Keratinocyte (primary cell): ENCODE measurements around the gene SYNM. TPM values are rescaled to one million over a fixed set of nuclear protein-coding genes. Genes with fewer than 3 reads are reported as not detected.

ENCODE experiments used
- DNase-seq: peaks from one replicate; pipeline ENCODE4 v3.0.0-alpha.2; 2011; ENCODE audit warnings: low read depth, missing footprints, low spot score
- FAIRE-seq: peaks from 2 replicates; lab custom pipeline; 2011; peaks lifted over from hg19 to GRCh38; lab: Jason Lieb, UNC
- H2AFZ ChIP-seq: 2 replicates; pipeline ENCODE4 v1.6.0; 2012; ENCODE audit warnings: low read length, control low read depth, inconsistent platforms; ENCODE audit not compliant: control insufficient read depth
- H3K27ac ChIP-seq: 2 replicates; pipeline ENCODE4 v1.5.1; 2011; ENCODE audit warnings: low read length; ENCODE audit not compliant: control insufficient read depth, insufficient read depth
- H3K27me3 ChIP-seq: 3 replicates; pipeline ENCODE4 v1.6.0; 2011; ENCODE audit warnings: low read length; ENCODE audit not compliant: control insufficient read depth, insufficient read depth; ENCODE audit errors: extremely low read depth
- H3K36me3 ChIP-seq, 2 experiments: 2 replicates in 1 of 2; 3 replicates in 1 of 2; pipeline ENCODE4 v1.5.1; 2011; ENCODE audit warnings: low read length in 2 of 2, mild to moderate bottlenecking in 1 of 2; ENCODE audit not compliant: control insufficient read depth in 2 of 2, insufficient read depth in 2 of 2; ENCODE audit errors: extremely low read depth in 1 of 2
- H3K4me1 ChIP-seq: 3 replicates; pipeline ENCODE4 v1.5.1; 2011; ENCODE audit warnings: low read length; ENCODE audit not compliant: control insufficient read depth, insufficient read depth; ENCODE audit errors: extremely low read depth
- H3K4me2 ChIP-seq: 3 replicates; pipeline ENCODE4 v1.6.0; 2011; ENCODE audit warnings: low read depth, low read length; ENCODE audit not compliant: control insufficient read depth, insufficient read depth; ENCODE audit errors: extremely low read depth
- H3K4me3 ChIP-seq, 3 experiments: fragments of 200-600 bp in 1 of 3; sonication (generic) in 1 of 3; 2 replicates in 2 of 3; 3 replicates in 1 of 3; pipeline ENCODE4 v1.5.1; 2011 to 2016; ENCODE audit warnings: low read length in 3 of 3, mild to moderate bottlenecking in 3 of 3, control low read depth in 2 of 3, inconsistent platforms in 1 of 3, low read depth in 1 of 3, mixed read lengths in 1 of 3, mixed run types in 1 of 3, moderate library complexity in 1 of 3; ENCODE audit not compliant: control insufficient read depth in 2 of 3, insufficient read depth in 2 of 3; ENCODE audit errors: extremely low read depth in 1 of 3
- H3K79me2 ChIP-seq: 2 replicates; pipeline ENCODE4 v1.6.0; 2012; ENCODE audit warnings: low read length; ENCODE audit not compliant: control insufficient read depth, insufficient read depth
- H3K9ac ChIP-seq: 3 replicates; pipeline ENCODE4 v1.6.0; 2011; ENCODE audit warnings: low read length; ENCODE audit not compliant: control insufficient read depth, insufficient read depth; ENCODE audit errors: extremely low read depth
- H3K9me1 ChIP-seq: 3 replicates; pipeline ENCODE4 v1.6.0; 2011; ENCODE audit warnings: low read length; ENCODE audit not compliant: control insufficient read depth, insufficient read depth; ENCODE audit errors: extremely low read depth
- H3K9me3 ChIP-seq: 2 replicates; pipeline ENCODE4 v1.5.1; 2012; ENCODE audit warnings: low read depth, low read length; ENCODE audit not compliant: control insufficient read depth
- H4K20me1 ChIP-seq: 3 replicates; pipeline ENCODE4 v1.6.0; 2011; ENCODE audit warnings: low read length; ENCODE audit not compliant: control insufficient read depth, insufficient read depth; ENCODE audit errors: extremely low read depth
- EZH2 ChIP-seq: IDR thresholded peaks from one replicate; pipeline ENCODE4 v1.6.1; 2012; ENCODE audit warnings: inconsistent platforms, mild to moderate bottlenecking, low read length, moderate library complexity
- dilution Hi-C: fragments of 300-500 bp; cut with MboI; formaldehyde crosslinking; loops from one replicate; pipeline ENCODE4 v1.7.0; 2020; ENCODE audit warnings: low sequenced_read_pairs; ENCODE audit not compliant: extremely low pct_ligation_motif_present
- polyA plus RNA-seq, 5 experiments: library from polyadenylated mRNA; depleted of rRNA in 3 of 5; stranded (reverse) in 3 of 5; stranded (forward) in 1 of 5; unstranded in 1 of 5; fragments of >200 nt; gene quantifications; 1 replicate in 1 of 5; 2 replicates in 3 of 5; 3 replicates in 1 of 5; pipeline versions ENCODE4 v1.2.1 to v1.2.3, GENCODE V29; 2011 to 2012; ENCODE audit warnings: missing spikeins in 2 of 5, low read depth in 1 of 5, low replicate concordance in 1 of 5
- TF ChIP-seq, protein P1 (sequence below), 3 experiments: IDR thresholded peaks in 1 of 3; conservative IDR thresholded peaks in 1 of 3; optimal IDR thresholded peaks in 1 of 3; 2 replicates in 2 of 3; 3 replicates in 1 of 3; pipeline versions ENCODE3 to v1.5.1; 2011; ENCODE audit warnings: low read length in 3 of 3, mild to moderate bottlenecking in 3 of 3, moderate library complexity in 2 of 3, control low read depth in 1 of 3, inconsistent platforms in 1 of 3; ENCODE audit not compliant: insufficient read depth in 2 of 3; ENCODE audit errors: extremely low read depth in 1 of 3

The SYNM gene
- polyA plus RNA-seq, 1 donor (not counting 4 experiments of a cell fraction or from before 2014, with no cell fraction given) = 0.09 TPM

DNA sequence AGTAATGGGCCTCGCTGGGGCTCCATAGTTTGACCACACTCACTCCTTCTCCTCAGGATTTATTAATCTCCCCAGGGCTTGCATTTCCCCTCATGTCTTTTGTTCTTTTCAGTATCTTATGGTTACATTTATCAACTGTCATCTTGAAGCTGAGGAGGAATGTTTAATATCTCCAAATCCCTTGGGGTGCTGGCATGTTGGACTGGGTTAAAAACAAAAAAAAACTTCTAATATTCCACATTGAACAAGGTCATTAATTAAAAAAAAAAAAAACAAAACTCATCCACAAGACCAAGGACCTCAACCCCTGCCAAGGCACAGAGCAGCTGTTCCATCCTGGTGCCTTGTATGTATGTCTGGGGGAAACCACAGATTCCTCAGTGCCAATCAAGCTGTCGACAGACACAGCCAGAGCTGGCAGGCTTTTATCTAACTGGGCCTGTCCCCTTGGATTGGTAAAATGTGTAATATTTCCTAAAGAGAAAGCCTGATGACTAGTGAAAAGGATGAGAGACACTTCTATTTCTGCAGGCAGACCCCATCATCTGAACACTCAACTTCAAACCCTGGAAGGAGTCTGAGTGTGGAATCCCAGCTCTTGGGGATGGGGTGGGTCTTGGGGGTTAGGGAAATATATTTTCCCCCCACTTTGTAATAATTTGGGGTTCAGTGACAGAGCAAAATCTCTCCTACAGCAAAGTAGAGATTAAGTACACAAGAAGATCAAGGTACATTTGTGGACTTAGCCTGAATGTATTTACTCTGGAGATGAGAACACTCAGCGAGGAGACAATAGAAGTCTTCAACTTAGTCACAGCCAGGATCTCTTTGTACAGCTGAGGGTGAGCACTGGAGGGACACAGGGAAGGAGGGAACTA lies 75.4 kb downstream of the SYNM start:
- no peaks in the 10 kb centered on the region for H3K4me1 ChIP-seq
- H3K4me2 ChIP-seq = no peak overlapping the region
- no peaks in the 10 kb centered on the region for H3K27me3 ChIP-seq
- DNase-seq (no peak), FAIRE-seq (no peak)
- no peak overlapping the region for H2AFZ ChIP-seq
- dilution Hi-C loops = no loop called here
- no peaks in the 10 kb centered on the region for H3K9me3 ChIP-seq
- H3K79me2 ChIP-seq = no peaks in the 10 kb centered on the region
- no peaks in the 10 kb centered on the region for H4K20me1 ChIP-seq
- TF ChIP-seq, protein P1, sequence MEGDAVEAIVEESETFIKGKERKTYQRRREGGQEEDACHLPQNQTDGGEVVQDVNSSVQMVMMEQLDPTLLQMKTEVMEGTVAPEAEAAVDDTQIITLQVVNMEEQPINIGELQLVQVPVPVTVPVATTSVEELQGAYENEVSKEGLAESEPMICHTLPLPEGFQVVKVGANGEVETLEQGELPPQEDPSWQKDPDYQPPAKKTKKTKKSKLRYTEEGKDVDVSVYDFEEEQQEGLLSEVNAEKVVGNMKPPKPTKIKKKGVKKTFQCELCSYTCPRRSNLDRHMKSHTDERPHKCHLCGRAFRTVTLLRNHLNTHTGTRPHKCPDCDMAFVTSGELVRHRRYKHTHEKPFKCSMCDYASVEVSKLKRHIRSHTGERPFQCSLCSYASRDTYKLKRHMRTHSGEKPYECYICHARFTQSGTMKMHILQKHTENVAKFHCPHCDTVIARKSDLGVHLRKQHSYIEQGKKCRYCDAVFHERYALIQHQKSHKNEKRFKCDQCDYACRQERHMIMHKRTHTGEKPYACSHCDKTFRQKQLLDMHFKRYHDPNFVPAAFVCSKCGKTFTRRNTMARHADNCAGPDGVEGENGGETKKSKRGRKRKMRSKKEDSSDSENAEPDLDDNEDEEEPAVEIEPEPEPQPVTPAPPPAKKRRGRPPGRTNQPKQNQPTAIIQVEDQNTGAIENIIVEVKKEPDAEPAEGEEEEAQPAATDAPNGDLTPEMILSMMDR (optimal IDR thresholded peaks at IDR 0.05 in 1 of 3, IDR thresholded peaks at IDR 0.05 in 1 of 3, conservative IDR thresholded peaks at IDR 0.05 in 1 of 3; ENCODE audit: extremely low read depth in 1 of 3, insufficient read depth in 2 of 3, low read length in 3 of 3) = no peak
- TF ChIP-seq EZH2 = no peak
- H3K27ac ChIP-seq = no peak overlapping the region
- H3K4me3 ChIP-seq = no peak overlapping the region
- H3K9ac ChIP-seq = no peak overlapping the region
- H3K36me3 ChIP-seq = peaks cover 0 to 6% of the 10 kb centered on the region in 2 experiments
- no peaks in the 10 kb centered on the region for H3K9me1 ChIP-seq

DNA sequence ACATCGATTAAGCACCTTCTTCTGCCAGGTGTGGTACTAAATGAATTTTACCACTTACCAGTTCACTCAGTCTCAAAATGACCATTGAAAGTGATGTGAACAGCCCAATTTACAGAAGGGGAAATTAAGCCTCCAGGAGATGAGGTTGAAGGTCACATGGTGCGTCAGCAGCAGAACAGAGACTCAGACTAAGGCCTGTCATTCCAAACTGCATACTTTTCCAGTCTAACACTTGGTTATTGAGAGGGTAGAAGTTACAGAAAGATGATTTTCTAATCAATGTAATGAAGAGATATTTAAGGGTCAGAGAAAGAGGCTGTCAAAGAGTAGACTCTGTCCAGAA lies 76.1 kb downstream of the SYNM start:
- Histone ChIP-seq H3K4me3 (no peak overlapping the region), H3K9me1 (no peaks in the 10 kb centered on the region), H3K27ac (no peak overlapping the region), H4K20me1 (no peaks in the 10 kb centered on the region), H3K9ac (no peak overlapping the region), H3K4me2 (no peak overlapping the region), H3K36me3 (peaks cover 0 to 6% of the 10 kb centered on the region in 2 experiments), H2AFZ (no peak overlapping the region), H3K27me3 (no peaks in the 10 kb centered on the region), H3K79me2 (no peaks in the 10 kb centered on the region), H3K9me3 (no peaks in the 10 kb centered on the region), H3K4me1 (no peaks in the 10 kb centered on the region)
- no peak for FAIRE-seq
- no peak for DNase-seq
- dilution Hi-C loops = no loop called here
- no peak for TF ChIP-seq EZH2
- TF ChIP-seq, protein P1 (optimal IDR thresholded peaks at IDR 0.05 in 1 of 3, IDR thresholded peaks at IDR 0.05 in 1 of 3, conservative IDR thresholded peaks at IDR 0.05 in 1 of 3; ENCODE audit: extremely low read depth in 1 of 3, insufficient read depth in 2 of 3, low read length in 3 of 3) = no peak
